ENCODE data around the gene SLC9A7. TPM values are rescaled to one million over a fixed set of nuclear protein-coding genes. Genes with fewer than 3 reads are reported as not detected.

SLC9A7 gene
- total and polyA plus RNA-seq, 4 donors: 2.3 to 13.2 (median 3.1) TPM

DNA sequence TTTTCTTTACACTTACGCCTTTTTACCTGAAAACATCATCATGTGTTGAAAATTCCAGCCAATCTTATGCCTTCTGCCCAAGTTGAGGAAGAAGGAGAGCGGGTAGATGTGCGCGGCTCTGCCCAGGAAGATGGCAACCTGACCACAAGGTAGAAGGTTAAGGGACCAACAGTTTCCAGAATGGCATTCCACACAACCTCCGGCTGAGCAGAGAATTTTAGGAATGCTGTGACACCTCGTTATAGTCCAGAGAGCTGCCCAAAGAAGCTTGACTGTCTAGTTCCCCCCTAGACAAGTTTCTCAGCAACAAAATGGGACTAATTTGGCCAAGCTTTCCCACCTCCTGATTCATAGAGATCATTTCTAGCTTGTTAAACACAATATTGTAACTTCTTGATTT is 110.3 kb downstream of the SLC9A7 start:
- H3K4me3 ChIP-seq (ENCODE audit: low read depth in 1 of 3, low read length in 3 of 3): no peak overlapping the region
- no peak overlapping the region for H3K27ac ChIP-seq (ENCODE audit: low read depth in 1 of 2, low read length in 2 of 2)
- WGBS: 94% methylated on average over 6 of the region's 6 CpGs

DNA sequence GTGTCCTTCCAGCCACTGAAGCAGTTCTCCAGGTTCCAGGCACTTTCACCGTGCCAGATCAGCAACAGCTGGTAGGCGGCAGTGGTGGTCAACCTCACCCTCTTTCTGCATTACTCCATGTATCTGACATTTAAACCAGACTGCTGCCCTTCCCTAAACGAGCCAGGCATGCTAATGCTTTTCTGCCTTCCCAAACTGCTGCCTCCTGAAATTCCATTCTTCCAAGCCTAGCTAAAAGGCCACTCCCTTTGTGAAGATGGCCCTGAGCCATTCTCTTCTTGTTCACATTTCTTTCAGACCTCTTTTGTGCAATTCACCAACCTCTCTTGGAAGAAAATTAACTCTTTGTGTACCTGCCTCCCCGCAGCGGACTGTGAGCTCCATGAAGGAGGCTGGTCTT is 111.7 kb downstream of the SLC9A7 start:
- Histone ChIP-seq H3K4me3 (ENCODE audit: low read depth in 1 of 3, low read length in 3 of 3) (no peak overlapping the region), H3K36me3 (ENCODE audit: control insufficient read depth in 4 of 4, insufficient read depth in 3 of 4, low read depth in 1 of 4, low read length in 3 of 4) (peaks cover 0 to 3% (median under 1%) of the 10 kb centered on the region in 4 donors), H3K27me3 (ENCODE audit: control insufficient read depth in 4 of 4, insufficient read depth in 4 of 4, low read length in 3 of 4) (peaks cover 0 to 5% (median 0%) of the 10 kb centered on the region in 4 donors), H3K9ac (ENCODE audit: low read depth in 1 of 2, low read length in 2 of 2) (no peak overlapping the region), H3K9me3 (ENCODE audit: control insufficient read depth in 4 of 4, low read length in 3 of 4) (no peaks in the 10 kb centered on the region), H3K27ac (ENCODE audit: low read depth in 1 of 2, low read length in 2 of 2) (no peak overlapping the region), H3K4me1 (ENCODE audit: control insufficient read depth in 4 of 4, insufficient read depth in 4 of 4, low read length in 3 of 4) (peaks cover 0 to 3% (median 2%) of the 10 kb centered on the region in 4 donors)
- WGBS: 91% methylated on average over 5 of the region's 5 CpGs
- DNase-seq (ENCODE audit: low spot score): no peak
- TF ChIP-seq YY1 (IDR thresholded peaks at IDR 0.05) (no peak), TAF1 (conservative IDR thresholded peaks at IDR 0.05) (no peak), GABPA (IDR thresholded peaks at IDR 0.05 in 1 of 2, conservative IDR thresholded peaks at IDR 0.05 in 1 of 2) (no peak), RXRA (IDR thresholded peaks at IDR 0.05) (no peak), FOXA1 (IDR thresholded peaks at IDR 0.05) (no peak), NR2F2 (IDR thresholded peaks at IDR 0.05) (no peak), JUND (IDR thresholded peaks at IDR 0.05) (no peak)
- TF ChIP-seq, protein P1, sequence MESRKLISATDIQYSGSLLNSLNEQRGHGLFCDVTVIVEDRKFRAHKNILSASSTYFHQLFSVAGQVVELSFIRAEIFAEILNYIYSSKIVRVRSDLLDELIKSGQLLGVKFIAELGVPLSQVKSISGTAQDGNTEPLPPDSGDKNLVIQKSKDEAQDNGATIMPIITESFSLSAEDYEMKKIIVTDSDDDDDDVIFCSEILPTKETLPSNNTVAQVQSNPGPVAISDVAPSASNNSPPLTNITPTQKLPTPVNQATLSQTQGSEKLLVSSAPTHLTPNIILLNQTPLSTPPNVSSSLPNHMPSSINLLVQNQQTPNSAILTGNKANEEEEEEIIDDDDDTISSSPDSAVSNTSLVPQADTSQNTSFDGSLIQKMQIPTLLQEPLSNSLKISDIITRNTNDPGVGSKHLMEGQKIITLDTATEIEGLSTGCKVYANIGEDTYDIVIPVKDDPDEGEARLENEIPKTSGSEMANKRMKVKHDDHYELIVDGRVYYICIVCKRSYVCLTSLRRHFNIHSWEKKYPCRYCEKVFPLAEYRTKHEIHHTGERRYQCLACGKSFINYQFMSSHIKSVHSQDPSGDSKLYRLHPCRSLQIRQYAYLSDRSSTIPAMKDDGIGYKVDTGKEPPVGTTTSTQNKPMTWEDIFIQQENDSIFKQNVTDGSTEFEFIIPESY (IDR thresholded peaks at IDR 0.05): no peak
- TF ChIP-seq, protein P2, sequence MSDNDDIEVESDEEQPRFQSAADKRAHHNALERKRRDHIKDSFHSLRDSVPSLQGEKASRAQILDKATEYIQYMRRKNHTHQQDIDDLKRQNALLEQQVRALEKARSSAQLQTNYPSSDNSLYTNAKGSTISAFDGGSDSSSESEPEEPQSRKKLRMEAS (IDR thresholded peaks at IDR 0.05): no peak
- TF ChIP-seq, protein P3, sequence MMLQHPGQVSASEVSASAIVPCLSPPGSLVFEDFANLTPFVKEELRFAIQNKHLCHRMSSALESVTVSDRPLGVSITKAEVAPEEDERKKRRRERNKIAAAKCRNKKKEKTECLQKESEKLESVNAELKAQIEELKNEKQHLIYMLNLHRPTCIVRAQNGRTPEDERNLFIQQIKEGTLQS (IDR thresholded peaks at IDR 0.05): no peak
- TF ChIP-seq, protein P4, sequence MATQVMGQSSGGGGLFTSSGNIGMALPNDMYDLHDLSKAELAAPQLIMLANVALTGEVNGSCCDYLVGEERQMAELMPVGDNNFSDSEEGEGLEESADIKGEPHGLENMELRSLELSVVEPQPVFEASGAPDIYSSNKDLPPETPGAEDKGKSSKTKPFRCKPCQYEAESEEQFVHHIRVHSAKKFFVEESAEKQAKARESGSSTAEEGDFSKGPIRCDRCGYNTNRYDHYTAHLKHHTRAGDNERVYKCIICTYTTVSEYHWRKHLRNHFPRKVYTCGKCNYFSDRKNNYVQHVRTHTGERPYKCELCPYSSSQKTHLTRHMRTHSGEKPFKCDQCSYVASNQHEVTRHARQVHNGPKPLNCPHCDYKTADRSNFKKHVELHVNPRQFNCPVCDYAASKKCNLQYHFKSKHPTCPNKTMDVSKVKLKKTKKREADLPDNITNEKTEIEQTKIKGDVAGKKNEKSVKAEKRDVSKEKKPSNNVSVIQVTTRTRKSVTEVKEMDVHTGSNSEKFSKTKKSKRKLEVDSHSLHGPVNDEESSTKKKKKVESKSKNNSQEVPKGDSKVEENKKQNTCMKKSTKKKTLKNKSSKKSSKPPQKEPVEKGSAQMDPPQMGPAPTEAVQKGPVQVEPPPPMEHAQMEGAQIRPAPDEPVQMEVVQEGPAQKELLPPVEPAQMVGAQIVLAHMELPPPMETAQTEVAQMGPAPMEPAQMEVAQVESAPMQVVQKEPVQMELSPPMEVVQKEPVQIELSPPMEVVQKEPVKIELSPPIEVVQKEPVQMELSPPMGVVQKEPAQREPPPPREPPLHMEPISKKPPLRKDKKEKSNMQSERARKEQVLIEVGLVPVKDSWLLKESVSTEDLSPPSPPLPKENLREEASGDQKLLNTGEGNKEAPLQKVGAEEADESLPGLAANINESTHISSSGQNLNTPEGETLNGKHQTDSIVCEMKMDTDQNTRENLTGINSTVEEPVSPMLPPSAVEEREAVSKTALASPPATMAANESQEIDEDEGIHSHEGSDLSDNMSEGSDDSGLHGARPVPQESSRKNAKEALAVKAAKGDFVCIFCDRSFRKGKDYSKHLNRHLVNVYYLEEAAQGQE (IDR thresholded peaks at IDR 0.05): no peak

More for the DNA sequence above, 110.3 kb downstream of the SLC9A7 start:
- Histone ChIP-seq H3K9ac (ENCODE audit: low read depth in 1 of 2, low read length in 2 of 2) (no peak overlapping the region), H3K27me3 (ENCODE audit: control insufficient read depth in 4 of 4, insufficient read depth in 4 of 4, low read length in 3 of 4) (peaks cover 0 to 5% (median 0%) of the 10 kb centered on the region in 4 donors), H3K36me3 (ENCODE audit: control insufficient read depth in 4 of 4, insufficient read depth in 3 of 4, low read depth in 1 of 4, low read length in 3 of 4) (peaks cover 0 to 3% (median under 1%) of the 10 kb centered on the region in 4 donors), H3K4me1 (ENCODE audit: control insufficient read depth in 4 of 4, insufficient read depth in 4 of 4, low read length in 3 of 4) (peaks cover 0 to 3% (median 2%) of the 10 kb centered on the region in 4 donors), H3K9me3 (ENCODE audit: control insufficient read depth in 4 of 4, low read length in 3 of 4) (no peaks in the 10 kb centered on the region)
- DNase-seq (ENCODE audit: low spot score): no peak
- TF ChIP-seq EGR1 (IDR thresholded peaks at IDR 0.05; ENCODE audit: low read depth in 2 of 2) (no peak), SP1 (IDR thresholded peaks at IDR 0.05) (no peak), NR2F2 (IDR thresholded peaks at IDR 0.05) (no peak), YY1 (IDR thresholded peaks at IDR 0.05) (no peak), HNF4A (conservative IDR thresholded peaks at IDR 0.05) (no peak), TAF1 (conservative IDR thresholded peaks at IDR 0.05) (no peak), HNF4G (IDR thresholded peaks at IDR 0.05) (no peak), JUND (IDR thresholded peaks at IDR 0.05) (no peak), RXRA (IDR thresholded peaks at IDR 0.05) (no peak), RAD21 (IDR thresholded peaks at IDR 0.05) (no peak), GABPA (IDR thresholded peaks at IDR 0.05 in 1 of 2, conservative IDR thresholded peaks at IDR 0.05 in 1 of 2) (no peak), FOXA1 (IDR thresholded peaks at IDR 0.05) (no peak), FOXA2 (IDR thresholded peaks at IDR 0.05) (no peak)
- TF ChIP-seq, protein P3 (IDR thresholded peaks at IDR 0.05): no peak
- TF ChIP-seq, protein P4 (IDR thresholded peaks at IDR 0.05): no peak
- TF ChIP-seq, protein P1 (IDR thresholded peaks at IDR 0.05): no peak
- TF ChIP-seq, protein P2 (IDR thresholded peaks at IDR 0.05): no peak
